Ovary (tissue), 9 donors: Measurements from ENCODE around the gene BIK. TPM values are rescaled to one million over a fixed set of nuclear protein-coding genes. Genes with fewer than 3 reads are reported as not detected.

ENCODE experiments used
- DNase-seq, 5 donors: peaks; one replicate each; pipeline ENCODE4 v3.0.0-alpha.2; 2019 to 2020
- H3K27ac ChIP-seq, 2 donors: fragments of 200-600 bp; one replicate each; pipeline versions ENCODE4 v1.5.1 to v1.8.0; 2019 to 2022
- H3K27me3 ChIP-seq: fragments of 200-600 bp; one replicate; pipeline ENCODE4 v1.8.0; 2022
- H3K36me3 ChIP-seq: fragments of 200-600 bp; sonication (generic); one replicate; pipeline ENCODE4 v1.5.1; 2019
- H3K4me1 ChIP-seq: one replicate; pipeline ENCODE4 v1.8.1; 2013; ENCODE audit warnings: mild to moderate bottlenecking, moderate library complexity; ENCODE audit not compliant: insufficient read depth
- H3K4me3 ChIP-seq: fragments of 200-600 bp; sonication (generic); one replicate; pipeline ENCODE4 v1.5.1; 2017
- H3K9me3 ChIP-seq, 2 donors: fragments of 200-600 bp in 1 of 2; sonication (generic) in 1 of 2; one replicate each; pipeline versions ENCODE4 v1.5.1 to v1.8.1; 2013 to 2019; ENCODE audit warnings: mild to moderate bottlenecking in 1 of 2, moderate library complexity in 1 of 2
- EP300 ChIP-seq: sonication (generic); formaldehyde crosslinking; IDR thresholded peaks from one replicate; pipeline ENCODE4 v1.6.1; 2017; ENCODE audit warnings: antibody characterized with exemption
- POLR2A ChIP-seq: fragments of 450-650 bp; IDR thresholded peaks from one replicate; pipeline ENCODE4 v1.6.1; 2017; ENCODE audit warnings: antibody characterized with exemption, mild to moderate bottlenecking, moderate library complexity
- WGBS, 3 donors: extraction: QIAGEN DNeasy Blood & Tissue Kit in 1 of 3; methylation state at CpG; one replicate each; pipeline versions ENCODE4 v1.1.5 to v1.1.7; 2013 to 2017; 5-methylcytosine and 5-hydroxymethylcytosine counted together
- intact Hi-C, 4 donors: fragments of 100-400 bp; cut with DNase I; formaldehyde crosslinking; loops; one replicate each; pipeline versions ENCODE4 v1.11.0 to v1.15.1; 2022 to 2023
- polyA plus RNA-seq, 2 donors: library from polyadenylated mRNA; stranded (reverse); fragments of 200-250 nt in 1 of 2; fragments of 350-450 nt in 1 of 2; fragmentation: Illumina TruSeq in 1 of 2; extraction: RNeasy Lipid Tissue Mini Kit (QIAGEN cat#74804) in 1 of 2; gene quantifications; one replicate each; pipeline ENCODE4 v1.2.3, GENCODE V29; 2013 to 2014
- total RNA-seq, 7 donors: library from RNA; depleted of rRNA in 2 of 7; stranded (reverse); fragments of >200 nt in 2 of 7; fragmentation: NEBNext Ultra II Directional in 3 of 7; extraction: Animal tissue kit (Norgen Biotek cat#: 25700) in 3 of 7; gene quantifications; one replicate each; pipeline versions ENCODE4 v1.1.0 to v1.2.4, GENCODE V29; 2016 to 2023
- TF ChIP-seq, protein P1 (sequence below), 3 donors: fragments of 450-650 bp in 2 of 3; fragments of 200-600 bp in 1 of 3; IDR thresholded peaks; one replicate each; pipeline versions ENCODE4 v1.5.1 to v1.8.0; 2016 to 2022; ENCODE audit warnings: antibody characterized with exemption in 3 of 3, mild to moderate bottlenecking in 1 of 3
- donor health status: DM: no; HTN: no; CAD: no; lungs with moderate emphysema.
- donor health status: DM: no; HTN: no; CAD: no.
- donor health status: Bipolar disorder and iron deficiency.
- donor health status: DM: yes; HTN: yes; CAD: no.
- donor health status: DM: no; HTN: no; CAD: no.
- donor health status: DM: yes; HTN: yes; CAD: no.

Gene BIK
- total and polyA plus RNA-seq, 9 donors = 0.31 to 15.2 (median 0.48) TPM; not detected in 4

DNA sequence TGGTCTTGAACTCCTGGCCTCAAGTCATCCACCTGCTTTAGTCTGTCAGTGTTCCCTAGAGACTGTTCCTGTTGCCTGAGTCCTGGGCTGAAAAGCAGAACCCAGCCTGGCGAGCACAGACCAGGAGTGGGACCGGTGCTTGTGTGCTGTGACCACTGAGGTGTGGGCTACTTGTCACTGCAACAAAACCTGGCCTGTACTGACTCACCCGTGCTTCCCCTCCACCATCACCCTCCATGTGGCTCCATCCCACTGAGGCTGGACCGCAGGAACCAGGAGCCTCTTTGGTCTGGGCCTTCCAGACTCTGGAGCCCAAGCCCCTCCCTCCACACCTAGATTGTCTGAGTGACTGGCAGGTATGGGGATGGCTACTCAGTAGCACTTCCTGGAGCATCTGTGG, 24.0 kb downstream of the BIK start:
- no peak for TF ChIP-seq POLR2A
- TF ChIP-seq, protein P1, sequence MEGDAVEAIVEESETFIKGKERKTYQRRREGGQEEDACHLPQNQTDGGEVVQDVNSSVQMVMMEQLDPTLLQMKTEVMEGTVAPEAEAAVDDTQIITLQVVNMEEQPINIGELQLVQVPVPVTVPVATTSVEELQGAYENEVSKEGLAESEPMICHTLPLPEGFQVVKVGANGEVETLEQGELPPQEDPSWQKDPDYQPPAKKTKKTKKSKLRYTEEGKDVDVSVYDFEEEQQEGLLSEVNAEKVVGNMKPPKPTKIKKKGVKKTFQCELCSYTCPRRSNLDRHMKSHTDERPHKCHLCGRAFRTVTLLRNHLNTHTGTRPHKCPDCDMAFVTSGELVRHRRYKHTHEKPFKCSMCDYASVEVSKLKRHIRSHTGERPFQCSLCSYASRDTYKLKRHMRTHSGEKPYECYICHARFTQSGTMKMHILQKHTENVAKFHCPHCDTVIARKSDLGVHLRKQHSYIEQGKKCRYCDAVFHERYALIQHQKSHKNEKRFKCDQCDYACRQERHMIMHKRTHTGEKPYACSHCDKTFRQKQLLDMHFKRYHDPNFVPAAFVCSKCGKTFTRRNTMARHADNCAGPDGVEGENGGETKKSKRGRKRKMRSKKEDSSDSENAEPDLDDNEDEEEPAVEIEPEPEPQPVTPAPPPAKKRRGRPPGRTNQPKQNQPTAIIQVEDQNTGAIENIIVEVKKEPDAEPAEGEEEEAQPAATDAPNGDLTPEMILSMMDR (IDR thresholded peaks at IDR 0.05) = no peak
- TF ChIP-seq EP300 = no peak
- no peak overlapping the region for H3K4me3 ChIP-seq
- no peaks in the 10 kb centered on the region for H3K4me1 ChIP-seq
- no peak for DNase-seq
- H3K36me3 ChIP-seq = no peaks in the 10 kb centered on the region
- intact Hi-C loops = no loop called here
- H3K9me3 ChIP-seq = no peaks in the 10 kb centered on the region
- H3K27ac ChIP-seq = no peak overlapping the region
- no peaks in the 10 kb centered on the region for H3K27me3 ChIP-seq
- 93 to 99% (median 96%) methylated on average over 4 of the region's 4 CpGs for WGBS, 3 donors

- no peak overlapping the region for H3K27ac ChIP-seq
- no peak overlapping the region for H3K4me3 ChIP-seq
- no peak for DNase-seq
- intact Hi-C loops = no loop called here
- H3K27me3 ChIP-seq = no peaks in the 10 kb centered on the region
- no peaks in the 10 kb centered on the region for H3K4me1 ChIP-seq
- 84 to 96% (median 92%) methylated on average over 5 of the region's 5 CpGs for WGBS, 3 donors
- no peaks in the 10 kb centered on the region for H3K36me3 ChIP-seq
- TF ChIP-seq POLR2A = no peak
- H3K9me3 ChIP-seq = no peaks in the 10 kb centered on the region
These were observed 25.0 kb downstream of the BIK start for GRCh38 chr22:43135565-43135964.

DNA sequence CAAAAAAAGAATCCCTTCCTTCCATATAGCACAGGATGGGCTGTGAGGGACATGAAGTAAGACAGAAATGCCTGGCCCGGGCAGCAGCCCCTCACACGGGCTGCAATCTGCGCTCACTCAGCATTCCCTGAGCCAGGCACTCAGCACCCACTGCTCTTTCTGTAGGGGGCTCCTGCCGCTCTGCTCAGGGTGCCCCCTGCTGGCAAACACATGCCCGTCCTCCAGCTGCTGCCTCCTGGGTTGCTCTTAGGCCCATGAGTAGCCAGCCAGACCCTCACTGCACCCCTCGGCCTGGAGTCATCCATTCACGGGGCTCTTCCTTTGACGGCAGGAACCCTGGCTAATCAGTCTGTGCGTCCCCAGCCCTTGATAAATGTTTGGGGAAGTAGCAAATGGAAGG, 25.7 kb downstream of the BIK start:
- no peaks in the 10 kb centered on the region for H3K4me1 ChIP-seq
- intact Hi-C loops = no loop called here
- no peaks in the 10 kb centered on the region for H3K9me3 ChIP-seq
- DNase-seq = no peak
- no peak overlapping the region for H3K27ac ChIP-seq
- TF ChIP-seq POLR2A (no peak), EP300 (no peak)
- TF ChIP-seq, protein P1 (IDR thresholded peaks at IDR 0.05) = no peak
- H3K36me3 ChIP-seq = no peaks in the 10 kb centered on the region
- WGBS, 3 donors = 44 to 46% (median 45%) methylated on average over 9 of the region's 9 CpGs
- no peaks in the 10 kb centered on the region for H3K27me3 ChIP-seq
- no peak overlapping the region for H3K4me3 ChIP-seq

GRCh38 chr22:43136801-43137200, 26.3 kb downstream of the BIK start:
- Histone ChIP-seq H3K36me3 (no peaks in the 10 kb centered on the region), H3K27ac (no peak overlapping the region), H3K4me3 (no peak overlapping the region), H3K27me3 (no peaks in the 10 kb centered on the region), H3K4me1 (peaks cover 2% of the 10 kb centered on the region), H3K9me3 (no peaks in the 10 kb centered on the region)
- intact Hi-C loops = no loop called here
- DNase-seq = no peak
- TF ChIP-seq POLR2A = no peak
- TF ChIP-seq, protein P1 (IDR thresholded peaks at IDR 0.05) = no peak
- 76 to 79% (median 78%) methylated on average over 10 of the region's 10 CpGs for WGBS, 3 donors

- peaks cover 5% of the 10 kb centered on the region for H3K4me1 ChIP-seq
- H3K4me3 ChIP-seq = peak within 1 kb of the TSS; percentile 95
- no peak within 1 kb of the TSS for H3K27ac ChIP-seq
- intact Hi-C loops = no loop called here
- no peaks in the 10 kb centered on the region for H3K9me3 ChIP-seq
- peak; percentile 56 for TF ChIP-seq POLR2A
- TF ChIP-seq, protein P1 (IDR thresholded peaks at IDR 0.05) = peak in 1 of 3 donors; percentile 33
- TF ChIP-seq EP300 = no peak
- WGBS, 3 donors = 0 to 1% (median 1%) methylated on average over 22 to 83 of the region's 83 CpGs
- no peaks in the 10 kb centered on the region for H3K27me3 ChIP-seq
- H3K36me3 ChIP-seq = no peaks in the 10 kb centered on the region
- peak; percentile 79 to 90 (median 84) for DNase-seq
These were observed 32.5 kb downstream of the BIK start, which contains the start of gene MCAT for GRCh38 chr22:43142880-43143562. TSS of gene MCAT (minus strand) at chr22:43143398. CDS start at chr22:43143348, 50 bp downstream.
